ENCODE data around the gene NSUN3. TPM values are rescaled to one million over a fixed set of nuclear protein-coding genes. Genes with fewer than 3 reads are reported as not detected.

The NSUN3 gene
- total and polyA plus RNA-seq, 10 of the 15 experiments (the other 5 are each of a cell fraction or from before 2014, with no cell fraction given) = 9.1 to 20.3 (median 11.7) TPM

DNA sequence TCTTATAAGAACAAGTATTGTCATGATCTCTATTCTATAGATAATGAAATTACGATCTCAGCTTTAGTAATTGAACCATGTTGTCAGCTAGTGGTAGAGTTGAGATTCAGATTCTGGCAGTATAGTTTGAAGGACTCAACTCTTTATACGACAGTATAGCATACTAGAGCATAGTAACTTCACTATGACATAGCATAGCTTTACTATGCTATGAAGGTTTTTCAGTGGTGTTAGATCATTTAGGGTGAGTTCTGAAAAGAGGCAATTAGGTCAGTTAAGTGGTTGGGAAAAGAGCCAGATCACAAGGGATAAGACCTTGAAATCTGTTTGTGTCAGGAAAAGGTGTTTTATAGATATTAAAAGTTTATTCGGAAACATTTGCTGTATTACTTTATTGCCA, 42.6 kb upstream of the NSUN3 start:
- in situ Hi-C loops (cut with MboI) = no loop called here
- Histone ChIP-seq H4K20me1 (ENCODE audit: control insufficient read depth, insufficient read depth) (no peaks in the 10 kb centered on the region), H3K27ac (ENCODE audit: control insufficient read depth, insufficient read depth) (no peak overlapping the region), H3K79me2 (ENCODE audit: control insufficient read depth, insufficient read depth, low read length) (no peaks in the 10 kb centered on the region), H3K4me1 (ENCODE audit: control insufficient read depth, insufficient read depth, low read length) (no peaks in the 10 kb centered on the region), H3K9ac (ENCODE audit: control insufficient read depth, insufficient read depth, low read length) (no peak overlapping the region), H3K36me3 (ENCODE audit: control insufficient read depth in 2 of 2, insufficient read depth in 2 of 2, low read length in 1 of 2) (no peaks in the 10 kb centered on the region), H2AFZ (ENCODE audit: control insufficient read depth, low read depth, low read length) (no peak overlapping the region), H3K27me3 (replicated peaks in 1 of 2; ENCODE audit: control insufficient read depth in 2 of 2, insufficient read depth in 2 of 2, low read length in 1 of 2) (no peaks in the 10 kb centered on the region), H3K4me2 (ENCODE audit: control insufficient read depth, insufficient read depth) (no peak overlapping the region), H3K9me3 (replicated peaks; ENCODE audit: control insufficient read depth, insufficient read depth, low read length) (no peaks in the 10 kb centered on the region), H3K4me3 (no peak overlapping the region)
- TF ChIP-seq ZNF622 (IDR thresholded peaks at IDR 0.05) = no peak
- TF ChIP-seq CHD1 (IDR thresholded peaks at IDR 0.05; ENCODE audit: low read depth, low read length) = no peak
- TF ChIP-seq, protein P1, sequence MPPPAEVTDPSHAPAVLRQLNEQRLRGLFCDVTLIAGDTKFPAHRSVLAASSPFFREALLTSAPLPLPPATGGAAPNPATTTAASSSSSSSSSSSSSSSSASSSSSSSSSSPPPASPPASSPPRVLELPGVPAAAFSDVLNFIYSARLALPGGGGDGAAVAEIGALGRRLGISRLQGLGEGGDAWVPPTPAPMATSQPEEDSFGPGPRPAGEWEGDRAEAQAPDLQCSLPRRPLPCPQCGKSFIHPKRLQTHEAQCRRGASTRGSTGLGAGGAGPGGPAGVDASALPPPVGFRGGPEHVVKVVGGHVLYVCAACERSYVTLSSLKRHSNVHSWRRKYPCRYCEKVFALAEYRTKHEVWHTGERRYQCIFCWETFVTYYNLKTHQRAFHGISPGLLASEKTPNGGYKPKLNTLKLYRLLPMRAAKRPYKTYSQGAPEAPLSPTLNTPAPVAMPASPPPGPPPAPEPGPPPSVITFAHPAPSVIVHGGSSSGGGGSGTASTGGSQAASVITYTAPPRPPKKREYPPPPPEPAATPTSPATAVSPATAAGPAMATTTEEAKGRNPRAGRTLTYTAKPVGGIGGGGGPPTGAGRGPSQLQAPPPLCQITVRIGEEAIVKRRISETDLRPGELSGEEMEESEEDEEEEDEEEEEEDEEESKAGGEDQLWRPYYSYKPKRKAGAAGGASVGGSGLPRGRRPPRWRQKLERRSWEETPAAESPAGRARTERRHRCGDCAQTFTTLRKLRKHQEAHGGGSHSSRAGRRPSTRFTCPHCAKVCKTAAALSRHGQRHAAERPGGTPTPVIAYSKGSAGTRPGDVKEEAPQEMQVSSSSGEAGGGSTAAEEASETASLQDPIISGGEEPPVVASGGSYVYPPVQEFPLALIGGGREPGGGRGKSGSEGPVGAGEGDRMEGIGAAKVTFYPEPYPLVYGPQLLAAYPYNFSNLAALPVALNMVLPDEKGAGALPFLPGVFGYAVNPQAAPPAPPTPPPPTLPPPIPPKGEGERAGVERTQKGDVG (CRISPR knock-in tag; IDR thresholded peaks at IDR 0.05) = no peak
- TF ChIP-seq SIN3A (IDR thresholded peaks at IDR 0.05; ENCODE audit: low read depth, low read length) = no peak
- no peak for TF ChIP-seq NR2C1 (IDR thresholded peaks at IDR 0.05)
- TF ChIP-seq POLR2A (IDR thresholded peaks at IDR 0.05; ENCODE audit: low read depth, low read length) = no peak
- ChIA-PET CTCF (interaction anchor here (3.0 kb wide), 1 partner anchor 17 kb away, joined by 9 read pairs; no protein-coding TSS in a partner anchor), SMC1A (ENCODE audit: uncharacterized antibody, unreplicated experiment) (interaction anchor here (0.9 to 2.9 kb wide), 4 partner anchors 8 to 17 kb away, joined by 3 to 6 read pairs (median 4); no protein-coding TSS in a partner anchor), POLR2A (no interaction called here), RAD21 (ENCODE audit: unreplicated experiment) (interaction anchor here (2.7 kb wide), 1 partner anchor 15 kb away, joined by 6 read pairs; no protein-coding TSS in a partner anchor)
- no TSS peak for BruUV-seq (replicated peaks)
- intact Hi-C loops (cut with micrococcal nuclease; ENCODE audit: unreplicated experiment) = no loop called here
- DNase-seq (ENCODE audit: low read depth, low spot score) (no peak), ATAC-seq (no peak), FAIRE-seq (no peak)
- WGBS (ENCODE audit: insufficient coverage, insufficient replicate concordance, low lambda C conversion rate, missing lambda C conversion rate) = 79% methylated on average over 3 of the region's 3 CpGs
